Measurements from ENCODE around the gene LRRC32. TPM values are rescaled to one million over a fixed set of nuclear protein-coding genes. Genes with fewer than 3 reads are reported as not detected.

LRRC32 gene
- total and polyA plus RNA-seq, 2 of the 4 experiments (the other 2 are of a cell fraction): 5.2 to 13.7 TPM

DNA sequence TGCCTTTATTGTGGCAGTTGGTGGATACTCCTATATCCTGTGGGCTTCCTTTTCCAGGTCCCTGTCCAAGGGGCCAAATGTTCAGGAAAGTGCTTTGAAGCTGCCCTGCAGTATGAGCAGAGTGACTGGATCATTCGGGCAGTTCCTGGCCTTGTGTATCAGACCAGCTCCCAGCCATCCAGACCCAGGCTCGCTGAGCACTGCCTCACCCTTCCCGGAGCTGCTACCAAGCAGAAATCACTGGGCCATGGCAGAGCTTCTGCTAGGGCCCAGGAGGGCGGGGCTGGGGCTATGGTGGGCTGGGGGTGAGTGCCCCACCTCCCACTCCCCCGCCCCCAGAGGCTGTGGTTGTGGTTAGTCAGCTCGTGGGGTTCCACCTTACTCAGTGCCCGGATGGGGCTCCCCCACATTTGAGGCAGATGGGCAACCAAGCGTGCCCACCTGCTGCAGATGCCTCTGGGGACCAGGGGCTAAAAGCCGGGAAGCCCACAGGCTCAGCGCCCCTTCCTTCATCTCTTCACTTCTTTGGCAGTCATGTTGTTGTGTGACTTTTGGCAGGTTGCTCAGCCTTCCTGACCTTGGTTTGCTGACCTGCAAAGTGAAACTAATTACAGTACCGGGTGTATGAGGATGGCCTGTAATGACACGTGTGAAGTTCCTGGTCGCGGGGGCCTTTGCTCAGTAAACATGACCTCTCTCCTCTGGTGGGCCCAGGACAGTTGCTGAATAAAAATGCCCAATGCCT is 2.1 kb upstream of the LRRC32 start:
- Histone ChIP-seq H2AFZ (replicated peaks; ENCODE audit: low read length, poor library complexity) (peak overlapping the region; percentile 18), H2BK15ac (ENCODE audit: low read depth, low read length) (no peak overlapping the region), H3K14ac (replicated peaks; ENCODE audit: low read depth, low read length) (peak overlapping the region; percentile 9; the same call in 1 of the 2 replicates), H3K4me3 (ENCODE audit: insufficient read depth, low read depth, low read length) (no peak overlapping the region), H2BK120ac (ENCODE audit: low read depth, low read length) (no peak overlapping the region), H3K79me1 (ENCODE audit: low read depth in 1 of 2, low read length in 2 of 2) (no peaks in the 10 kb centered on the region), H2AK5ac (ENCODE audit: low read depth, low read length) (0 out of 2 replicates have a peak overlapping the region, but pooled peaks have one; percentile 22), H3K4me1 (ENCODE audit: control insufficient read depth, insufficient read depth, low read length) (peaks cover 16% of the 10 kb centered on the region), H2BK5ac (ENCODE audit: low read depth, low read length, poor library complexity, severe bottlenecking) (no peak overlapping the region), H3K9me1 (ENCODE audit: insufficient read depth, low read length) (no peaks in the 10 kb centered on the region), H4K91ac (ENCODE audit: insufficient read depth, low read depth, low read length) (no peak overlapping the region), H4K8ac (ENCODE audit: low read depth in 2 of 2, low read length in 2 of 2) (no peak overlapping the region), H2BK20ac (ENCODE audit: low read depth, low read length) (no peak overlapping the region), H3K56ac (ENCODE audit: extremely low read depth, insufficient read depth, low read length) (no peak overlapping the region), H4K20me1 (ENCODE audit: insufficient read depth, low read length) (no peaks in the 10 kb centered on the region), H3K27ac (ENCODE audit: insufficient read depth, low read length) (no peak overlapping the region), H3K4ac (ENCODE audit: low read depth, low read length) (no peak overlapping the region; the same call in 1 of the 2 replicates), H2AK9ac (replicated peaks; ENCODE audit: low read depth, low read length, poor library complexity) (no peak overlapping the region), H3K4me2 (ENCODE audit: low read depth, low read length) (no peak overlapping the region), H3K9ac (ENCODE audit: low read depth, low read length) (no peak overlapping the region), H3K9me3 (ENCODE audit: control insufficient read depth, insufficient read depth, low read length) (no peaks in the 10 kb centered on the region), H3K27me3 (ENCODE audit: control insufficient read depth, insufficient read depth, low read length) (0 out of 2 replicates have a peak, but pooled peaks cover 3% of the 10 kb centered on the region), H3K23ac (ENCODE audit: low read depth, low read length) (no peak overlapping the region), H4K5ac (ENCODE audit: low read depth, low read length) (no peak overlapping the region), H3K36me3 (ENCODE audit: control insufficient read depth, insufficient read depth, low read length) (no peaks in the 10 kb centered on the region), H3K18ac (ENCODE audit: low read depth, low read length) (no peak overlapping the region)
- POLR2A ChIA-PET (ENCODE audit: unreplicated experiment): no interaction called here
- dilution Hi-C loops (cut with HindIII; ENCODE audit: low sequenced_read_pairs, unreplicated experiment): no loop called here
- CTCF ChIA-PET: no interaction called here
- no TSS peak for BruUV-seq (replicated peaks)
- intact Hi-C loops (cut with micrococcal nuclease): loop anchor here (10.0 kb wide), 1 partner anchor 288 kb away; the partner anchor contains the start of genes GVQW3 and THAP12
- in situ Hi-C loops (cut with MboI; ENCODE audit: low sequenced_read_pairs): no loop called here
- DNase-seq (no peak), ATAC-seq (ENCODE audit: low read depth) (no peak)
- WGBS, 2 experiments (ENCODE audit: extremely low coverage in 2 of 2, insufficient read length in 1 of 2): 74% methylated on average over 5 of the region's 14 CpGs; no CpG with 5 or more reads in 1 of the 2 experiments
- TF ChIP-seq NFE2L2 (IDR thresholded peaks at IDR 0.05; ENCODE audit: low read depth, low read length) (no peak), FOS (IDR thresholded peaks at IDR 0.05; ENCODE audit: low read depth, low read length) (no peak), CHD1 (IDR thresholded peaks at IDR 0.05; ENCODE audit: low read depth, low read length) (no peak), SMC3 (IDR thresholded peaks at IDR 0.05; ENCODE audit: low read depth, low read length) (no peak), CEBPB (IDR thresholded peaks at IDR 0.05; ENCODE audit: low read depth, low read length) (no peak), MXI1 (IDR thresholded peaks at IDR 0.05; ENCODE audit: borderline replicate concordance, low read depth, low read length) (no peak), RFX5 (IDR thresholded peaks at IDR 0.05; ENCODE audit: low read depth, low read length) (no peak), MAFK (IDR thresholded peaks at IDR 0.05; ENCODE audit: low read depth, low read length) (no peak), RAD21 (IDR thresholded peaks at IDR 0.05; ENCODE audit: low read length) (no peak), MAZ (IDR thresholded peaks at IDR 0.05; ENCODE audit: borderline replicate concordance, low read depth, low read length) (no peak), BHLHE40 (IDR thresholded peaks at IDR 0.05; ENCODE audit: low read depth, low read length) (no peak), RCOR1 (IDR thresholded peaks at IDR 0.05; ENCODE audit: insufficient replicate concordance, low read length) (no peak)
- TF ChIP-seq, protein P1, sequence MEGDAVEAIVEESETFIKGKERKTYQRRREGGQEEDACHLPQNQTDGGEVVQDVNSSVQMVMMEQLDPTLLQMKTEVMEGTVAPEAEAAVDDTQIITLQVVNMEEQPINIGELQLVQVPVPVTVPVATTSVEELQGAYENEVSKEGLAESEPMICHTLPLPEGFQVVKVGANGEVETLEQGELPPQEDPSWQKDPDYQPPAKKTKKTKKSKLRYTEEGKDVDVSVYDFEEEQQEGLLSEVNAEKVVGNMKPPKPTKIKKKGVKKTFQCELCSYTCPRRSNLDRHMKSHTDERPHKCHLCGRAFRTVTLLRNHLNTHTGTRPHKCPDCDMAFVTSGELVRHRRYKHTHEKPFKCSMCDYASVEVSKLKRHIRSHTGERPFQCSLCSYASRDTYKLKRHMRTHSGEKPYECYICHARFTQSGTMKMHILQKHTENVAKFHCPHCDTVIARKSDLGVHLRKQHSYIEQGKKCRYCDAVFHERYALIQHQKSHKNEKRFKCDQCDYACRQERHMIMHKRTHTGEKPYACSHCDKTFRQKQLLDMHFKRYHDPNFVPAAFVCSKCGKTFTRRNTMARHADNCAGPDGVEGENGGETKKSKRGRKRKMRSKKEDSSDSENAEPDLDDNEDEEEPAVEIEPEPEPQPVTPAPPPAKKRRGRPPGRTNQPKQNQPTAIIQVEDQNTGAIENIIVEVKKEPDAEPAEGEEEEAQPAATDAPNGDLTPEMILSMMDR (conservative IDR thresholded peaks at IDR 0.05; ENCODE audit: low read depth, low read length): no peak
- TF ChIP-seq, protein P2, sequence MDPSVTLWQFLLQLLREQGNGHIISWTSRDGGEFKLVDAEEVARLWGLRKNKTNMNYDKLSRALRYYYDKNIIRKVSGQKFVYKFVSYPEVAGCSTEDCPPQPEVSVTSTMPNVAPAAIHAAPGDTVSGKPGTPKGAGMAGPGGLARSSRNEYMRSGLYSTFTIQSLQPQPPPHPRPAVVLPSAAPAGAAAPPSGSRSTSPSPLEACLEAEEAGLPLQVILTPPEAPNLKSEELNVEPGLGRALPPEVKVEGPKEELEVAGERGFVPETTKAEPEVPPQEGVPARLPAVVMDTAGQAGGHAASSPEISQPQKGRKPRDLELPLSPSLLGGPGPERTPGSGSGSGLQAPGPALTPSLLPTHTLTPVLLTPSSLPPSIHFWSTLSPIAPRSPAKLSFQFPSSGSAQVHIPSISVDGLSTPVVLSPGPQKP (IDR thresholded peaks at IDR 0.05; ENCODE audit: borderline replicate concordance, low read depth, low read length): no peak
- TF ChIP-seq, protein P3, sequence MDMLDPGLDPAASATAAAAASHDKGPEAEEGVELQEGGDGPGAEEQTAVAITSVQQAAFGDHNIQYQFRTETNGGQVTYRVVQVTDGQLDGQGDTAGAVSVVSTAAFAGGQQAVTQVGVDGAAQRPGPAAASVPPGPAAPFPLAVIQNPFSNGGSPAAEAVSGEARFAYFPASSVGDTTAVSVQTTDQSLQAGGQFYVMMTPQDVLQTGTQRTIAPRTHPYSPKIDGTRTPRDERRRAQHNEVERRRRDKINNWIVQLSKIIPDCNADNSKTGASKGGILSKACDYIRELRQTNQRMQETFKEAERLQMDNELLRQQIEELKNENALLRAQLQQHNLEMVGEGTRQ (IDR thresholded peaks at IDR 0.05; ENCODE audit: low read depth, low read length): no peak

Measured in IMR-90 (cell line).